GM23248 (cell line): ENCODE data around the gene CHST3.
"Not testable (repeated sequence)": the region's sequence is repeated elsewhere in the genome, so short reads cannot be mapped to it uniquely, and the experiment has no call there.

Experiments
- EZH2 ChIP-seq: fragments of 200-600 bp; sonication (generic); IDR thresholded peaks from 2 replicates; pipeline ENCODE4 v1.6.1; 2018; ENCODE audit warnings: antibody characterized with exemption, mild to moderate bottlenecking; ENCODE audit not compliant: insufficient read depth, poor library complexity, severe bottlenecking
- EZH2phosphoT487 ChIP-seq: fragments of 200-600 bp; sonication (generic); IDR thresholded peaks from 2 replicates; pipeline ENCODE4 v1.6.1; 2018; ENCODE audit warnings: antibody characterized with exemption, moderate library complexity, mild to moderate bottlenecking, low read depth; ENCODE audit not compliant: insufficient read depth

DNA sequence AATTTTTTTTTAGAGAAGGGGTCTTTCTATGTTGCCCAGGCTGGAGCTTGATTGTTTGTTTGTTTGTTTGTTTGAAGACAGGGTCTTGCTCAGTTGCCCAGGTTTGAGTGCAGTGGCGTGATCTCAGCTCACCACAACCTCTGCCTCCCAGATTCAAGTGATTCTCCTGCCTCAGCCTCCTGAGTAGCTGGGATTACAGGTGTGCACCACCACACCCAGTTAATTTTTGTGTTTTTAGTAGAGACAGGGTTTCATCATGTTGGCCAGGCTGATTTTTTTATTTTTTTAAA lies 13.4 kb downstream of the CHST3 start:
- TF ChIP-seq EZH2phosphoT487, EZH2: not testable (repeated sequence)
